HG02885 (cell line): ENCODE results near the gene DDO.

Experiments
- ATAC-seq: cut with Tn5 transposase; IDR thresholded peaks from one replicate; pipeline ENCODE4 v1.9.1; 2021; ENCODE audit warnings: mild to moderate bottlenecking; ENCODE audit not compliant: unreplicated experiment, poor library complexity

DDO gene

GRCh38 chr6:110378552-110378951 lies 36.8 kb downstream of the DDO start:
- ATAC-seq = no peak

GRCh38 chr6:110369066-110369465 lies 46.3 kb downstream of the DDO start:
- no peak for ATAC-seq

GRCh38 chr6:110368284-110368683 lies 47.1 kb downstream of the DDO start:
- no peak for ATAC-seq

- no peak for ATAC-seq
These were observed 47.5 kb downstream of the DDO start for GRCh38 chr6:110367825-110368224.

GRCh38 chr6:110366975-110367374 lies 48.4 kb downstream of the DDO start:
- ATAC-seq = no peak

DNA sequence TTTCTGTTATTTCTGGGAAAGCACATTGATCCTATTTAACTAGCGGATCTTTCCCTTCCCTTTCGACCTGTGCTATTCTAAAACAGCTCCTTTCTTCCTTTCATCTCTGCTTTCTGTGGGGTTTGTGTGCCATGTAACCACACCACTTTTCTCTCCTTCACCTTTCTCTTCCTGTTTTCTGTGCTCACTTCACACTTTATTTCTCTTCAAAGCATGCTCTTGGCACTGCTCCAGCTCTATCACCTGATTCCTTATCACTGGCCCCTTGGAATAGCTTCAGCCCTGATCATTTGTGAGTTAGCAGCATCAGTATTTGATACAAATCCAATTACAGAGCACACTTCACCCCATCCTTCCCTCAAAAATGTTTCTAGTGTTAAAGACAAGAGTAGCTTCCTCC lies 49.1 kb downstream of the DDO start:
- no peak for ATAC-seq

DNA sequence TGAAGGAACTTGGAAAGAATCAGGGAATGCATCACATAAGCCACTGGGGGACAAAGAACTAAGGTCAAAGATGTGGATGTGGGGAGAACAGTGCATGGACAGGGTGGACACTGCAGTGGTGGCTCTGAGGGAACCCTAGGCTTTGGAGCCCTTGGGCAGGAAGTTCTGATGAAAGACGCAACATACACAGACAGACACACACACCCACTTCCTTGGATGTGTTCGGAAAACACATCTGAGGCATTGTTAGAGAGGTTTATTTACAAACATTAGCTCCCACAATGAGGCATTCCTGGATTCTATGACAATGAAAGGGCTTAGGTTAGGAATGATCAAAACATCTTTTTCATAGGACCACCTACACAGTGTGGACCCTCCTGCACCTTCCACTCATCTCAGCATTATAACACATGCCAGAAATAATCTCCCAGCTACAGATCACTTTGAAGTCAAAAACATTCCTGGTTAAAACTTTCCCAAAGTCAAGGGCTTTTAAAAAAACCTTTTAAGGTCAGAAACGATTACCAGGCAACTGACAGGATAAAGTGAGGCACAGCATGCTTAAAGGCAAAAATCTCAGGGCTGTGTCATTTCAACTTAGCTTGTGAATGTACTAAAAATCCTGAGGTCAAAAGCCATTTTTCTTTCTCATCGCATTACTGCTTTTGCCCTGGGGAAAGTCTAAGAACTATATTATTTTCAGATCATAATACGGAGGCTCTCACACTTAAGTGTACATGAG lies 50.8 kb downstream of the DDO start:
- ATAC-seq = no peak

DNA sequence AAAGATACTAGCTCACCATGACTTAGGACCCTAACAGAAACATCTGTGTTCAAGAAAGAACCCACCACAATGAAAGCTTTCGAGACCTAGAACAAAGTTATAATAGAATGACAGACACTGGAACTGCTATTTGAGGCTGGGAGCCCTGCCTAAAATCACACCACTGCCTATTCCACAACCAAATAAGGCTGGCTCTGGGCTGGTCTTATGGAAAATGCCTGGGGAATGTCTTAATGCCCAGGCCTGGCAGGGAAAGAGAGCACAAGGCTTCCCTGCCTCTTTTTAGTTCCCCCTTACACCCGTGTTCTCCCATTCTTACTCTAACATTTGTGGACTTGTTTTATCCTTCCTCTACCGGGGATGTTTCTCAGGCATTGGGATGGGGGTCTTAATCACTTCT lies 51.6 kb downstream of the DDO start:
- no peak for ATAC-seq

GRCh38 chr6:110360676-110361075 lies 54.7 kb downstream of the DDO start:
- no peak for ATAC-seq

DNA sequence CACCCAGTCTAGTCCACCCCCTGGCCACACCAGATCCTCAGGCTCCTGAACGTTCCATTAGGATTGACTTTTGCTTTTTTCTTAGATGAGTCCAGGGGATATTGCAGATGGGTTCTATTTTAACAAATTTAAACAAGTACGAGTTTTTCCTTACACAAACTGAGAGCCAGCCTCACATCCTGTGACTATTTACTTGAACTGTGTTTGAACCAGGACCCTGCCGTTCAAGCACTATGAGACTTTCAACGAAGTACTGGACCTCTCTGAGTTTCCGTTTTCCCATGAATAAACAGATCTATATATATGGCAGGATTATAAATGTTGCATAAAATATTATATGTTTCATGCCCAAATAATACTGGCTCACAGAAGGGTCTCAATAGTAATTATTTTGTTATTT lies 55.8 kb downstream of the DDO start:
- no peak for ATAC-seq

GRCh38 chr6:110358553-110359160 lies 56.7 kb downstream of the DDO start:
- no peak for ATAC-seq

- no peak for ATAC-seq
These were observed 57.5 kb downstream of the DDO start, which contains the start of gene METTL24 for GRCh38 chr6:110357664-110358552. Gene METTL24 (minus strand): TSS chr6:110358349. CDS start chr6:110358272, 77 bp downstream.

GRCh38 chr6:110357298-110357663 lies 58.1 kb downstream of the DDO start:
- no peak for ATAC-seq

GRCh38 chr6:110356778-110357177 lies 58.6 kb downstream of the DDO start:
- ATAC-seq = no peak

DNA sequence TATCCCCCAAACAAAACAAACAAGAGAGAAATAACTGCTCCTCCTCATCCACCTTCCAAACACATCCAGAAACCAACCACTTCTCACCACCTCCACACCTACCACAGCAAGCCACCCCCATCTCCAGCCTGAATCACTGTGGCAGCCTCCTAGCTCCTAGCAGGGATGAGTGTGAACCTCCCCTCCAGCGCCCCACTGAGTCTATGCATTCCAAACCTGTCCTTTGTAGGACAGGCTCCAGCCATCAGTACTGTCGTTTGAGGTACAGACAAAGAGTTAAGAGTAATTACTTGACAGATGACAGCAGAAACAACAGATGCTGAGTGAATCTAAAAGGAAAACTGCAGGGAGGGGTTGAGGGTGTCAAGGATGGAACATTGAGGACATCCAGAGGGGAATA lies 59.6 kb downstream of the DDO start:
- ATAC-seq = no peak

GRCh38 chr6:110355022-110355421 lies 60.4 kb downstream of the DDO start:
- ATAC-seq = no peak

DNA sequence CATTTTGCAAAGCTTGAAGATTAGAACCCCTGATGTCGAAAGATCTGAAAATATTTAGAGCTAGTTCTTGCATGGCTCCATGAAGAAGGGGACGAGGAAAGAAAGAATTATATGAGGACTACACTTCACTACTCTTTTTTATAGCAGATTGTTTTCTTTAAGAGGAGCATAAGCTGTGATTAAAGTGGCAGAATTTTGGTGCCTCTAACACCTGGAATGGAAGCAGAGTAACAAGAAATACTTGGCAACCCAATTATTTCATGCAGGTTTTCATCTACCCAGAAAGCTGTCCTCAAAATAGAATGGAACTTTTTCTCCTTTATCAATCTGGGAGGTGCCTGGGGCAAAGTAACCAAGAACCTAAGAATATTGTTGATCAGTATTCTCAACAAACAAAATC lies 61.2 kb downstream of the DDO start:
- ATAC-seq = no peak

GRCh38 chr6:110353457-110354001 lies 61.8 kb downstream of the DDO start:
- ATAC-seq = no peak

- ATAC-seq = no peak
These were observed 62.7 kb downstream of the DDO start for GRCh38 chr6:110352563-110353262.

DNA sequence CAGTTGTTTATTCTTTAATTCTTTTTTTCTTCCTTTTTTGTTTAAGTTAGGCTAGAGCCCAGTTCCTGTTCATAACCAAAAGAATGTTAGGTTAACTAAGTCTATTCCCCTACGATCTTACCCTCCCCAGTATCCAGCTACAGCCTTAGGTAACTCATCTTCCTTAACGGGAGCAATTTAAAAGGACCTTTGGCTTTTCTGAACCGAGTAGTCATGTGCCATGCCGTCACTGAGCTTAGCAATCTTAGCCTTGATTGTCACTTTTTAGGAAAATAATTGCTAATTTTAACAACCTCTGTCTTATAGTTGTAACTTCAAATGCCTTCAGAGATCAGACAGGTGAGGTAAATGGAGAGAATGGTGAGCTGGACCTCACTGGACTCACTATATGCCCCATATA lies 63.4 kb downstream of the DDO start:
- no peak for ATAC-seq
